Measurements from ENCODE around the gene GCH1.

- TF ChIP-seq CTCF (IDR thresholded peaks at IDR 0.05) (no peak), POLR2A (IDR thresholded peaks at IDR 0.05) (no peak)
These were observed 38.1 kb downstream of the GCH1 start for GRCh38 chr14:54864526-54864925.

All from tibial nerve (tissue), 3 donors.